ENCODE data around the gene DPYSL4.

DPYSL4 gene

GRCh38 chr10:132229834-132230556, 43.2 kb downstream of the DPYSL4 start:
- TF ChIP-seq CTCF (IDR thresholded peaks at IDR 0.05; ENCODE audit: low read length, missing control alignments) = no peak
- no peak for DNase-seq (ENCODE audit: low read depth)
- no peak overlapping the region for H3K4me3 ChIP-seq (replicated peaks; ENCODE audit: low read depth, low read length)

- TF ChIP-seq CTCF (IDR thresholded peaks at IDR 0.05; ENCODE audit: low read length, missing control alignments) = no peak
- DNase-seq (ENCODE audit: low read depth) = no peak
- H3K4me3 ChIP-seq (replicated peaks; ENCODE audit: low read depth, low read length) = no peak overlapping the region
Measured at GRCh38 chr10:132230557-132231210, 43.9 kb downstream of the DPYSL4 start.

GRCh38 chr10:132231656-132232022, 44.9 kb downstream of the DPYSL4 start:
- no peak for TF ChIP-seq CTCF (IDR thresholded peaks at IDR 0.05; ENCODE audit: low read length, missing control alignments)
- no peak overlapping the region for H3K4me3 ChIP-seq (replicated peaks; ENCODE audit: low read depth, low read length)
- no peak for DNase-seq (ENCODE audit: low read depth)

GRCh38 chr10:132232023-132232951, 45.5 kb downstream of the DPYSL4 start:
- no peak for DNase-seq (ENCODE audit: low read depth)
- H3K4me3 ChIP-seq (replicated peaks; ENCODE audit: low read depth, low read length) = no peak overlapping the region

GRCh38 chr10:132232981-132233380, 46.2 kb downstream of the DPYSL4 start:
- H3K4me3 ChIP-seq (replicated peaks; ENCODE audit: low read depth, low read length) = no peak overlapping the region
- no peak for DNase-seq (ENCODE audit: low read depth)

More at GRCh38 chr10:132232023-132232951, 45.5 kb downstream of the DPYSL4 start:
- no peak for TF ChIP-seq CTCF (IDR thresholded peaks at IDR 0.05; ENCODE audit: low read length, missing control alignments)

More at GRCh38 chr10:132232981-132233380, 46.2 kb downstream of the DPYSL4 start:
- TF ChIP-seq CTCF (IDR thresholded peaks at IDR 0.05; ENCODE audit: low read length, missing control alignments) = no peak

Data from fibroblast of pulmonary artery (primary cell).